Mammary epithelial cell (primary cell): Measurements from ENCODE around the gene CDK14.

Experiments used
- CTCF ChIP-seq, 2 donors: IDR thresholded peaks in 1 of 2; conservative IDR thresholded peaks in 1 of 2; 2 replicates each; pipeline ENCODE4 v1.5.1; 2011 to 2012; ENCODE audit warnings: inconsistent platforms in 2 of 2, low read length in 2 of 2, mild to moderate bottlenecking in 2 of 2, control low read depth in 1 of 2, low read depth in 1 of 2; ENCODE audit not compliant: insufficient read depth in 1 of 2; ENCODE audit errors: extremely low read depth in 1 of 2
- EZH2 ChIP-seq: IDR thresholded peaks from 2 replicates; pipeline ENCODE4 v1.6.1; 2012; ENCODE audit warnings: low read length, inconsistent platforms, borderline replicate concordance

DNA sequence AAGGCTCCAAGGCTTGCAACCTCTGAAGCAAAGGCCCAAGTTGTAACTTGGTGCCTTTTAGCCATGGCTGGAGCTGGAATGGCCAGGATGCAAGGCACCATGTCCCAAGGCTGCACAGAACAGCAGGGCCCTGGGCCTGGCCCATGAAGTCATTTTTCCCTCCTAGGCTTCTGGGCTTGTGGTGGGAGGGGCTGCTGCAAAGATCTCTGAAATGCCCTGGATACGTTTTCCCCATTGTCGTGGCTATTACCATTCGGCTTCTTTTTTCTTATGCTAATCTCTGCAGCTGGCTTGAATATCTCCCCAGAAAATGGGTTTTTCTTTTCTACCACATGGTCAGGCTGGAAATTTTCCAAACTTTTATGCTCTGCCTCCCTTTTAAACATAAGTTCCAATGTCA, 234.2 kb downstream of the CDK14 start:
- no peak for TF ChIP-seq CTCF (conservative IDR thresholded peaks at IDR 0.05 in 1 of 2, IDR thresholded peaks at IDR 0.05 in 1 of 2; ENCODE audit: extremely low read depth in 1 of 2, insufficient read depth in 1 of 2, low read depth in 1 of 2, low read length in 2 of 2)
- no peak for TF ChIP-seq EZH2
